ENCODE measurements around the gene HTR3E.
"Not testable (repeated sequence)": the region's sequence is repeated elsewhere in the genome, so short reads cannot be mapped to it uniquely, and the experiment has no call there.

DNA sequence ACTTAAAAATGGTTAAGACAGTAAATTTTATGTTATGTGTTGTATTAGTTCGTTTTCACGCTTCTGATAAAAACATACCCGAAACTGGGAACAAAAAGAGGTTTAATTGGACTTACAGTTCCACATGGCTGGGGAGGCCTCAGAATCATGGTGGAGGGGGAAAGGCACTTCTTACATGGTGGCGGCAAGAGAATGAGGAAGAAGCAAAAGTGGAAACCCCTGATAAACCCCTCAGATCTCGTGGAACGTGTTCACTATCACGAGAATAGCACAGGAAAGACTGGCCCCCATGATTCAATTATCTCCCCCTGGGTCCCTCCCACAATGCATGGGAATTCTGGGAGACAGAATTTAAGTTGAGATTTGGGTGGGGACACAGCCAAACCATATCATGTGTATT, 25.7 kb upstream of the HTR3E start:
- TF ChIP-seq CTCF (conservative IDR thresholded peaks at IDR 0.05); EZH2 (IDR thresholded peaks at IDR 0.05; ENCODE audit: low read depth): not testable (repeated sequence)

All from PC-9 (cell line).